IMR-90 (cell line): ENCODE results near the gene GARS1.

Experiments used
- CTCF ChIP-seq: conservative IDR thresholded peaks from 2 replicates; pipeline ENCODE4 v1.5.1; 2012; ENCODE audit warnings: mild to moderate bottlenecking, low read depth, low read length, improper control_type of control experiment
- MAZ ChIP-seq: IDR thresholded peaks from 2 replicates; pipeline ENCODE4 v1.6.1; 2012; ENCODE audit warnings: low read depth, mild to moderate bottlenecking, low read length, improper control_type of control experiment, moderate library complexity, borderline replicate concordance
- MXI1 ChIP-seq: IDR thresholded peaks from 2 replicates; pipeline ENCODE4 v1.6.1; 2012; ENCODE audit warnings: low read depth, mild to moderate bottlenecking, low read length, moderate library complexity, borderline replicate concordance
- NFE2L2 ChIP-seq: fragments of 150-350 bp; IDR thresholded peaks from 2 replicates; pipeline ENCODE4 v1.6.1; 2016; ENCODE audit warnings: low read depth, mild to moderate bottlenecking, low read length
- POLR2A ChIP-seq: IDR thresholded peaks from 2 replicates; pipeline ENCODE4 v1.6.1; 2012; ENCODE audit warnings: mild to moderate bottlenecking, low read depth, low read length
- RAD21 ChIP-seq: IDR thresholded peaks from 2 replicates; pipeline ENCODE4 v1.6.1; 2012; ENCODE audit warnings: low read length, improper control_type of control experiment
- RFX5 ChIP-seq: IDR thresholded peaks from 2 replicates; pipeline ENCODE4 v1.8.0; 2012; ENCODE audit warnings: low read depth, mild to moderate bottlenecking, low read length, moderate library complexity
- SMC3 ChIP-seq: fragments of 150-350 bp; IDR thresholded peaks from 2 replicates; pipeline ENCODE4 v1.6.1; 2016; ENCODE audit warnings: low read depth, mild to moderate bottlenecking, antibody characterized with exemption, low read length, moderate library complexity
- USF2 ChIP-seq: fragments of 150-350 bp; IDR thresholded peaks from 2 replicates; pipeline ENCODE4 v1.6.1; 2017; ENCODE audit warnings: mild to moderate bottlenecking, antibody characterized with exemption, low read length, low read depth

GRCh38 chr7:30572212-30572841 is 22.4 kb upstream of the GARS1 start:
- no peak for TF ChIP-seq POLR2A
- no peak for TF ChIP-seq CTCF
- TF ChIP-seq USF2 = no peak
- no peak for TF ChIP-seq MAZ
- no peak for TF ChIP-seq MXI1
- no peak for TF ChIP-seq RFX5
- no peak for TF ChIP-seq RAD21
- TF ChIP-seq SMC3 = no peak
- TF ChIP-seq NFE2L2 = no peak
